Keratinocyte (primary cell): Measurements from ENCODE around the gene APP. TPM values are rescaled to one million over a fixed set of nuclear protein-coding genes. Genes with fewer than 3 reads are reported as not detected.

Experiments
- DNase-seq: peaks from one replicate; pipeline ENCODE4 v3.0.0-alpha.2; 2011; ENCODE audit warnings: low read depth, missing footprints, low spot score
- FAIRE-seq: peaks from 2 replicates; lab custom pipeline; 2011; peaks lifted over from hg19 to GRCh38; lab: Jason Lieb, UNC
- H2AFZ ChIP-seq: 2 replicates; pipeline ENCODE4 v1.6.0; 2012; ENCODE audit warnings: low read length, control low read depth, inconsistent platforms; ENCODE audit not compliant: control insufficient read depth
- H3K27ac ChIP-seq: 2 replicates; pipeline ENCODE4 v1.5.1; 2011; ENCODE audit warnings: low read length; ENCODE audit not compliant: control insufficient read depth, insufficient read depth
- H3K27me3 ChIP-seq: 3 replicates; pipeline ENCODE4 v1.6.0; 2011; ENCODE audit warnings: low read length; ENCODE audit not compliant: control insufficient read depth, insufficient read depth; ENCODE audit errors: extremely low read depth
- H3K36me3 ChIP-seq, 2 experiments: 2 replicates in 1 of 2; 3 replicates in 1 of 2; pipeline ENCODE4 v1.5.1; 2011; ENCODE audit warnings: low read length in 2 of 2, mild to moderate bottlenecking in 1 of 2; ENCODE audit not compliant: control insufficient read depth in 2 of 2, insufficient read depth in 2 of 2; ENCODE audit errors: extremely low read depth in 1 of 2
- H3K4me1 ChIP-seq: 3 replicates; pipeline ENCODE4 v1.5.1; 2011; ENCODE audit warnings: low read length; ENCODE audit not compliant: control insufficient read depth, insufficient read depth; ENCODE audit errors: extremely low read depth
- H3K4me2 ChIP-seq: 3 replicates; pipeline ENCODE4 v1.6.0; 2011; ENCODE audit warnings: low read depth, low read length; ENCODE audit not compliant: control insufficient read depth, insufficient read depth; ENCODE audit errors: extremely low read depth
- H3K4me3 ChIP-seq, 3 experiments: fragments of 200-600 bp in 1 of 3; sonication (generic) in 1 of 3; 2 replicates in 2 of 3; 3 replicates in 1 of 3; pipeline ENCODE4 v1.5.1; 2011 to 2016; ENCODE audit warnings: low read length in 3 of 3, mild to moderate bottlenecking in 3 of 3, control low read depth in 2 of 3, inconsistent platforms in 1 of 3, low read depth in 1 of 3, mixed read lengths in 1 of 3, mixed run types in 1 of 3, moderate library complexity in 1 of 3; ENCODE audit not compliant: control insufficient read depth in 2 of 3, insufficient read depth in 2 of 3; ENCODE audit errors: extremely low read depth in 1 of 3
- H3K79me2 ChIP-seq: 2 replicates; pipeline ENCODE4 v1.6.0; 2012; ENCODE audit warnings: low read length; ENCODE audit not compliant: control insufficient read depth, insufficient read depth
- H3K9ac ChIP-seq: 3 replicates; pipeline ENCODE4 v1.6.0; 2011; ENCODE audit warnings: low read length; ENCODE audit not compliant: control insufficient read depth, insufficient read depth; ENCODE audit errors: extremely low read depth
- H3K9me1 ChIP-seq: 3 replicates; pipeline ENCODE4 v1.6.0; 2011; ENCODE audit warnings: low read length; ENCODE audit not compliant: control insufficient read depth, insufficient read depth; ENCODE audit errors: extremely low read depth
- H3K9me3 ChIP-seq: 2 replicates; pipeline ENCODE4 v1.5.1; 2012; ENCODE audit warnings: low read depth, low read length; ENCODE audit not compliant: control insufficient read depth
- H4K20me1 ChIP-seq: 3 replicates; pipeline ENCODE4 v1.6.0; 2011; ENCODE audit warnings: low read length; ENCODE audit not compliant: control insufficient read depth, insufficient read depth; ENCODE audit errors: extremely low read depth
- EZH2 ChIP-seq: IDR thresholded peaks from one replicate; pipeline ENCODE4 v1.6.1; 2012; ENCODE audit warnings: inconsistent platforms, mild to moderate bottlenecking, low read length, moderate library complexity
- dilution Hi-C: fragments of 300-500 bp; cut with MboI; formaldehyde crosslinking; loops from one replicate; pipeline ENCODE4 v1.7.0; 2020; ENCODE audit warnings: low sequenced_read_pairs; ENCODE audit not compliant: extremely low pct_ligation_motif_present
- polyA plus RNA-seq, 5 experiments: library from polyadenylated mRNA; depleted of rRNA in 3 of 5; stranded (reverse) in 3 of 5; stranded (forward) in 1 of 5; unstranded in 1 of 5; fragments of >200 nt; gene quantifications; 1 replicate in 1 of 5; 2 replicates in 3 of 5; 3 replicates in 1 of 5; pipeline versions ENCODE4 v1.2.1 to v1.2.3, GENCODE V29; 2011 to 2012; ENCODE audit warnings: missing spikeins in 2 of 5, low read depth in 1 of 5, low replicate concordance in 1 of 5
- TF ChIP-seq, protein P1 (sequence below), 3 experiments: IDR thresholded peaks in 1 of 3; conservative IDR thresholded peaks in 1 of 3; optimal IDR thresholded peaks in 1 of 3; 2 replicates in 2 of 3; 3 replicates in 1 of 3; pipeline versions ENCODE3 to v1.5.1; 2011; ENCODE audit warnings: low read length in 3 of 3, mild to moderate bottlenecking in 3 of 3, moderate library complexity in 2 of 3, control low read depth in 1 of 3, inconsistent platforms in 1 of 3; ENCODE audit not compliant: insufficient read depth in 2 of 3; ENCODE audit errors: extremely low read depth in 1 of 3

Gene APP
- polyA plus RNA-seq, 1 donor (not counting 4 experiments of a cell fraction or from before 2014, with no cell fraction given), result 1,015 TPM

DNA sequence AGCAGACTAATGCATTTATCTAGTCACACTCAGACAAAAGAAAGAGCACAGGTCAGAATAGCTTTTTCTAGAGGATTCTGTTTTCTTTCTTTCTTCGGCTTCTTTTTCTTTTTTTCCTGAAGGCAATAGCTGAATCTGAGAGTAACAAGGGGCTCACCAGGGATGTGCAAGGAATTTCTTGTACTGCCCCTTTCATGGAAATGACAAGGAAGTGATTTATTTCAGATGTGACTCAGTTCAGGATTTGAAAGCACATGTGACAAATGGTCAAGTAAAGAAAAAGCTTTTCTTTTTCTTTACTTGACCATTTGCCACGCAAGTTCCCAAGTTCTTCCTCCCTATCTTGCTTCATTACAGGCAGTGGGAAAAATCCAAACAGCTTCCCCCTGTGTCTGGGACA lies 233.8 kb downstream of the APP start:
- no peak for TF ChIP-seq EZH2
- TF ChIP-seq, protein P1, sequence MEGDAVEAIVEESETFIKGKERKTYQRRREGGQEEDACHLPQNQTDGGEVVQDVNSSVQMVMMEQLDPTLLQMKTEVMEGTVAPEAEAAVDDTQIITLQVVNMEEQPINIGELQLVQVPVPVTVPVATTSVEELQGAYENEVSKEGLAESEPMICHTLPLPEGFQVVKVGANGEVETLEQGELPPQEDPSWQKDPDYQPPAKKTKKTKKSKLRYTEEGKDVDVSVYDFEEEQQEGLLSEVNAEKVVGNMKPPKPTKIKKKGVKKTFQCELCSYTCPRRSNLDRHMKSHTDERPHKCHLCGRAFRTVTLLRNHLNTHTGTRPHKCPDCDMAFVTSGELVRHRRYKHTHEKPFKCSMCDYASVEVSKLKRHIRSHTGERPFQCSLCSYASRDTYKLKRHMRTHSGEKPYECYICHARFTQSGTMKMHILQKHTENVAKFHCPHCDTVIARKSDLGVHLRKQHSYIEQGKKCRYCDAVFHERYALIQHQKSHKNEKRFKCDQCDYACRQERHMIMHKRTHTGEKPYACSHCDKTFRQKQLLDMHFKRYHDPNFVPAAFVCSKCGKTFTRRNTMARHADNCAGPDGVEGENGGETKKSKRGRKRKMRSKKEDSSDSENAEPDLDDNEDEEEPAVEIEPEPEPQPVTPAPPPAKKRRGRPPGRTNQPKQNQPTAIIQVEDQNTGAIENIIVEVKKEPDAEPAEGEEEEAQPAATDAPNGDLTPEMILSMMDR (optimal IDR thresholded peaks at IDR 0.05 in 1 of 3, IDR thresholded peaks at IDR 0.05 in 1 of 3, conservative IDR thresholded peaks at IDR 0.05 in 1 of 3; ENCODE audit: extremely low read depth in 1 of 3, insufficient read depth in 2 of 3, low read length in 3 of 3), result no peak
- H4K20me1 ChIP-seq, result no peaks in the 10 kb centered on the region
- H3K4me3 ChIP-seq, result no peak overlapping the region
- no peak overlapping the region for H3K9ac ChIP-seq
- FAIRE-seq (no peak), DNase-seq (no peak)
- no peak overlapping the region for H2AFZ ChIP-seq
- H3K4me2 ChIP-seq, result no peak overlapping the region
- H3K27me3 ChIP-seq, result no peaks in the 10 kb centered on the region
- dilution Hi-C loops, result no loop called here
- H3K36me3 ChIP-seq, result peaks cover 3 to 4% of the 10 kb centered on the region in 2 experiments
- no peaks in the 10 kb centered on the region for H3K9me1 ChIP-seq
- no peak overlapping the region for H3K27ac ChIP-seq
- H3K79me2 ChIP-seq, result peaks cover 11% of the 10 kb centered on the region
- H3K9me3 ChIP-seq, result no peaks in the 10 kb centered on the region
- H3K4me1 ChIP-seq, result peaks cover 24% of the 10 kb centered on the region

DNA sequence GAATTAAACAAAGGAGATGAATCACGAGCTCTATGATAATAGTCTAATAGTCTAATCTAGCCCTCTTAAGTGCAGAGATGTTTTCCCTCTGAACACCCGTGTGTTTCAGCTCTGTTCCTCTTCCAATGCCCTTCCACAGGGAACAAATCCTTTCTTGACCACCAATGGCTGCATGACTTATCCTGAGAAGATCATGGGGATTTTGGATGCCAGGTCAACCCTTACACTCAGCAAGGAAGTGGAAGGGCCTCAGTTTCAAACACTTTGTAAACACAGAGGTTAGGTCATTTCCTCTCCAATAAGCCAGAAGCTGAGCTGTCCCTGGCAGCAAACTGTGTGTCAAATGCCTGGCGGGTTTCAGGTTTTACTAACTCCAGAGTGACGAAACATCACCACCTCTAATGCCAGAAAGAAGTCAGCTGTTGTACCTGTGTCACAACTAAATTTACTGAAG lies 235.8 kb downstream of the APP start:
- FAIRE-seq (peak; percentile 94), DNase-seq (no peak)
- H3K4me3 ChIP-seq, result no peak overlapping the region
- H4K20me1 ChIP-seq, result no peaks in the 10 kb centered on the region
- no peaks in the 10 kb centered on the region for H3K9me1 ChIP-seq
- peaks cover 3 to 5% of the 10 kb centered on the region in 2 experiments for H3K36me3 ChIP-seq
- peak overlapping the region; percentile 78 for H3K27ac ChIP-seq
- peaks cover 13% of the 10 kb centered on the region for H3K79me2 ChIP-seq
- TF ChIP-seq, protein P1 (optimal IDR thresholded peaks at IDR 0.05 in 1 of 3, IDR thresholded peaks at IDR 0.05 in 1 of 3, conservative IDR thresholded peaks at IDR 0.05 in 1 of 3; ENCODE audit: extremely low read depth in 1 of 3, insufficient read depth in 2 of 3, low read length in 3 of 3), result no peak
- TF ChIP-seq EZH2, result no peak
- no peaks in the 10 kb centered on the region for H3K9me3 ChIP-seq
- peak overlapping the region; percentile 33 for H3K4me2 ChIP-seq
- H3K27me3 ChIP-seq, result no peaks in the 10 kb centered on the region
- dilution Hi-C loops, result no loop called here
- H2AFZ ChIP-seq, result no peak overlapping the region
- no peak overlapping the region for H3K9ac ChIP-seq
- H3K4me1 ChIP-seq, result peaks cover 32% of the 10 kb centered on the region
